SKM-1 treated with dmso at 0.1 percent for 144 hours (cell line): ENCODE results near the gene SHISA2.
"Not testable (repeated sequence)": the region's sequence is repeated elsewhere in the genome, so short reads cannot be mapped to it uniquely, and the experiment has no call there.

Experiments
- DNase-seq: peaks from one replicate; lab custom pipeline; 2025; ENCODE audit not compliant: unreplicated experiment; lab: John Stamatoyannopoulos, UW

The SHISA2 gene

GRCh38 chr13:26051657-26052311 lies at the start of gene SHISA2:
SHISA2 (minus strand) TSS chr13:26052016; CDS start chr13:26050975, 1,041 bp downstream.
- peak; percentile 42 for DNase-seq

- DNase-seq, result no peak
These were observed 44.2 kb upstream of the SHISA2 start for GRCh38 chr13:26095846-26096610.

GRCh38 chr13:26095338-26095737 lies 43.5 kb upstream of the SHISA2 start:
- DNase-seq, result no peak

GRCh38 chr13:26076821-26077220 lies 25.0 kb upstream of the SHISA2 start:
- DNase-seq, result not testable (repeated sequence)

GRCh38 chr13:26075498-26075897 lies 23.7 kb upstream of the SHISA2 start:
- no peak for DNase-seq

GRCh38 chr13:26074706-26075105 lies 22.9 kb upstream of the SHISA2 start:
- no peak for DNase-seq

GRCh38 chr13:26072335-26072734 lies 20.5 kb upstream of the SHISA2 start:
- DNase-seq, result not testable (repeated sequence)

- DNase-seq, result no peak
These were observed 19.9 kb upstream of the SHISA2 start for GRCh38 chr13:26071691-26072090.

- not testable (repeated sequence) for DNase-seq
These were observed 17.8 kb upstream of the SHISA2 start for GRCh38 chr13:26069642-26070041.

GRCh38 chr13:26068372-26068771 lies 16.6 kb upstream of the SHISA2 start:
- DNase-seq, result not testable (repeated sequence)

- no peak for DNase-seq
These were observed 15.8 kb upstream of the SHISA2 start for GRCh38 chr13:26067601-26068000.

- not testable (repeated sequence) for DNase-seq
These were observed 14.7 kb upstream of the SHISA2 start for GRCh38 chr13:26066492-26066891.

- DNase-seq, result peak; percentile 47
These were observed 11.1 kb upstream of the SHISA2 start for GRCh38 chr13:26062853-26063444.

GRCh38 chr13:26061947-26062346 lies 10.1 kb upstream of the SHISA2 start:
- no peak for DNase-seq

- DNase-seq, result no peak
These were observed 9.4 kb upstream of the SHISA2 start for GRCh38 chr13:26061256-26061655.

- no peak for DNase-seq
These were observed 8.5 kb upstream of the SHISA2 start for GRCh38 chr13:26060357-26060756.

- DNase-seq, result no peak
These were observed 6.9 kb upstream of the SHISA2 start for GRCh38 chr13:26058704-26059103.

- DNase-seq, result no peak
These were observed 3.1 kb upstream of the SHISA2 start for GRCh38 chr13:26054896-26055295.

GRCh38 chr13:26053418-26053980 lies 1.7 kb upstream of the SHISA2 start:
- no peak for DNase-seq

GRCh38 chr13:26052337-26052736 lies 521 bp upstream of the SHISA2 start:
- no peak for DNase-seq

- DNase-seq, result no peak
These were observed 572 bp downstream of the SHISA2 start for GRCh38 chr13:26051231-26051656.
